ENCODE data around the gene C1D. TPM values are rescaled to one million over a fixed set of nuclear protein-coding genes. Genes with fewer than 3 reads are reported as not detected.

Gene C1D
- polyA plus RNA-seq, 3 donors, result 14.9 to 58.4 (median 49.7) TPM

DNA sequence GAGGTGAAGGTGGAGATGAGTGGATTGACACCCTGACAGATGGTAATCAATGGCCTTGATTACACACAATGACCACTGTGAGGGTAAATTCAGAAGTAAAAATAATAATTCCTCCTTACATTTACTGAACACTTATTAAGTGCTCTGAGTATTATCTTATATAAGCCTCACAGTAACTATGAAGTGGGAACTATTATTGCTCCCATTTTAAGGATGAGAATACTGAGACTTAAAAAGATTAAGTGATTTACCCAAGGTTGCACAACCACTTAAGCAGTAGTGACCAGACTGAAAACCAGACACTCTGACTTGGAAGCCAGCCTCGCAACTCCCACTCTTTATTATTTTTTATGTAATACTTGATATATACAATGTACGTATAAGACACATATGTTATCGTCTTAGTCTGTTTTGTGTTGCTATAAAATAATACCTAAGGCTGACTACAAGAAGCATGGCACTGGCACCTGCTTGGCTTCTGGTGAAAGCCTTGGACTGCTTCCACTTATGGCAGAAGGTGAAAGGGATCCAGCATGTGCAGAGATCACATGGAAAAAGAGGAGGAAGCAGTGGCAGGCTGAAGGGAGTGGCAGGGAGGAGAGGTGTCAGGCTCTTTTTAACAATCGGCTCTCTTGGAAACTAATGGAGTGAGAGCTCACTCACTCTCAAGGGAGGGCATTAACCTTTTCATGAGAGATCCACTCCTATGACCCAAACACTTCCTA is 41.5 kb upstream of the C1D start:
- H3K36me3 Mint-ChIP-seq, result peaks cover 7% of the 10 kb centered on the region in 2 donors
- no peaks in the 10 kb centered on the region for H4K20me1 ChIP-seq (ENCODE audit: insufficient read depth, low read length)
- H3K36me3 ChIP-seq (replicated peaks in 1 of 2; ENCODE audit: control insufficient read depth in 1 of 2, insufficient read depth in 2 of 2, low read length in 2 of 2), result no peaks in the 10 kb centered on the region
- peaks cover 6 to 16% (median 13%) of the 10 kb centered on the region in 7 donors for H3K9me3 Mint-ChIP-seq
- intact Hi-C loops (cut with micrococcal nuclease), result no loop called here
- H2AFZ ChIP-seq (ENCODE audit: insufficient read depth, low read depth, low read length, poor library complexity, severe bottlenecking), result no peak overlapping the region
- H3K4me2 ChIP-seq (replicated peaks; ENCODE audit: extremely low read depth, low read length, poor library complexity, severe bottlenecking), result no peak overlapping the region
- no peak overlapping the region for H3K9ac ChIP-seq (ENCODE audit: insufficient read depth, low read length, poor library complexity, severe bottlenecking)
- no peak for DNase-seq
- WGBS (ENCODE audit: insufficient coverage), result 100% methylated on average over 1 of the region's 4 CpGs
- no peak overlapping the region for H3K27ac Mint-ChIP-seq
- H3K79me2 ChIP-seq (ENCODE audit: insufficient read depth, low read length), result no peaks in the 10 kb centered on the region
- H3K27me3 Mint-ChIP-seq (ENCODE audit: low read depth in 3 of 3), result no peaks in the 10 kb centered on the region
- H3K4me1 Mint-ChIP-seq, result peaks cover 30% of the 10 kb centered on the region
- peaks cover 3 to 11% of the 10 kb centered on the region in 2 donors for H3K9me3 ChIP-seq (replicated peaks in 1 of 2; ENCODE audit: control insufficient read depth in 1 of 2, insufficient read depth in 1 of 2, low read length in 2 of 2)
- no peak overlapping the region for H3K4me3 Mint-ChIP-seq
- H3K27me3 ChIP-seq (ENCODE audit: control insufficient read depth in 2 of 2, insufficient read depth in 2 of 2, low read length in 2 of 2), result no peaks in the 10 kb centered on the region
- TF ChIP-seq, protein P1, sequence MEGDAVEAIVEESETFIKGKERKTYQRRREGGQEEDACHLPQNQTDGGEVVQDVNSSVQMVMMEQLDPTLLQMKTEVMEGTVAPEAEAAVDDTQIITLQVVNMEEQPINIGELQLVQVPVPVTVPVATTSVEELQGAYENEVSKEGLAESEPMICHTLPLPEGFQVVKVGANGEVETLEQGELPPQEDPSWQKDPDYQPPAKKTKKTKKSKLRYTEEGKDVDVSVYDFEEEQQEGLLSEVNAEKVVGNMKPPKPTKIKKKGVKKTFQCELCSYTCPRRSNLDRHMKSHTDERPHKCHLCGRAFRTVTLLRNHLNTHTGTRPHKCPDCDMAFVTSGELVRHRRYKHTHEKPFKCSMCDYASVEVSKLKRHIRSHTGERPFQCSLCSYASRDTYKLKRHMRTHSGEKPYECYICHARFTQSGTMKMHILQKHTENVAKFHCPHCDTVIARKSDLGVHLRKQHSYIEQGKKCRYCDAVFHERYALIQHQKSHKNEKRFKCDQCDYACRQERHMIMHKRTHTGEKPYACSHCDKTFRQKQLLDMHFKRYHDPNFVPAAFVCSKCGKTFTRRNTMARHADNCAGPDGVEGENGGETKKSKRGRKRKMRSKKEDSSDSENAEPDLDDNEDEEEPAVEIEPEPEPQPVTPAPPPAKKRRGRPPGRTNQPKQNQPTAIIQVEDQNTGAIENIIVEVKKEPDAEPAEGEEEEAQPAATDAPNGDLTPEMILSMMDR (IDR thresholded peaks at IDR 0.05), result no peak
- no peak overlapping the region for H3K4me3 ChIP-seq (replicated peaks in 1 of 3; ENCODE audit: low read depth in 2 of 3, low read length in 3 of 3)
- H3K4me1 ChIP-seq (ENCODE audit: control insufficient read depth in 1 of 2, insufficient read depth in 2 of 2, low read length in 2 of 2), result peaks cover 27 to 31% of the 10 kb centered on the region in 2 donors
- no peak overlapping the region for H3K27ac ChIP-seq (ENCODE audit: low read depth in 1 of 2, low read length in 2 of 2)

GRCh38 chr2:68103709-68104055 is 40.9 kb upstream of the C1D start:
- TF ChIP-seq, protein P1 (IDR thresholded peaks at IDR 0.05), result no peak
- Histone ChIP-seq H3K4me2 (replicated peaks; ENCODE audit: extremely low read depth, low read length, poor library complexity, severe bottlenecking) (no peak overlapping the region), H3K36me3 (replicated peaks in 1 of 2; ENCODE audit: control insufficient read depth in 1 of 2, insufficient read depth in 2 of 2, low read length in 2 of 2) (no peaks in the 10 kb centered on the region)

More at GRCh38 chr2:68103709-68104055, 40.9 kb upstream of the C1D start:
- H3K36me3 Mint-ChIP-seq, result peaks cover 7% of the 10 kb centered on the region in 2 donors
- Histone ChIP-seq H3K9me3 (replicated peaks in 1 of 2; ENCODE audit: control insufficient read depth in 1 of 2, insufficient read depth in 1 of 2, low read length in 2 of 2) (peaks cover 3 to 11% of the 10 kb centered on the region in 2 donors), H4K20me1 (ENCODE audit: insufficient read depth, low read length) (no peaks in the 10 kb centered on the region), H3K27ac (ENCODE audit: low read depth in 1 of 2, low read length in 2 of 2) (no peak overlapping the region), H3K79me2 (ENCODE audit: insufficient read depth, low read length) (no peaks in the 10 kb centered on the region), H3K27me3 (ENCODE audit: control insufficient read depth in 2 of 2, insufficient read depth in 2 of 2, low read length in 2 of 2) (no peaks in the 10 kb centered on the region), H3K9ac (ENCODE audit: insufficient read depth, low read length, poor library complexity, severe bottlenecking) (no peak overlapping the region), H3K4me1 (ENCODE audit: control insufficient read depth in 1 of 2, insufficient read depth in 2 of 2, low read length in 2 of 2) (peaks cover 27 to 31% of the 10 kb centered on the region in 2 donors), H3K4me3 (replicated peaks in 1 of 3; ENCODE audit: low read depth in 2 of 3, low read length in 3 of 3) (no peak overlapping the region), H2AFZ (ENCODE audit: insufficient read depth, low read depth, low read length, poor library complexity, severe bottlenecking) (no peak overlapping the region)
- H3K9me3 Mint-ChIP-seq, result peaks cover 6 to 16% (median 13%) of the 10 kb centered on the region in 7 donors
- no peak overlapping the region for H3K4me3 Mint-ChIP-seq
- H3K27me3 Mint-ChIP-seq (ENCODE audit: low read depth in 3 of 3), result no peaks in the 10 kb centered on the region
- intact Hi-C loops (cut with micrococcal nuclease), result no loop called here
- no peak overlapping the region for H3K27ac Mint-ChIP-seq
- H3K4me1 Mint-ChIP-seq, result peaks cover 28% of the 10 kb centered on the region
- DNase-seq, result no peak

Data from CD14-positive monocyte (primary cell).